Measurements from ENCODE around the gene KRTAP4-5.
"Not testable (repeated sequence)": the region's sequence is repeated elsewhere in the genome, so short reads cannot be mapped to it uniquely, and the experiment has no call there.

KRTAP4-5 gene

GRCh38 chr17:41116297-41116696, 33.3 kb downstream of the KRTAP4-5 start:
- Histone ChIP-seq H3K36me3 (ENCODE audit: insufficient read depth, low read length) (no peaks in the 10 kb centered on the region), H3K9me3 (ENCODE audit: low read length) (no peaks in the 10 kb centered on the region), H3K27me3 (ENCODE audit: insufficient read depth, low read length) (peaks cover 2% of the 10 kb centered on the region), H3K4me1 (ENCODE audit: insufficient read depth, low read length) (peaks cover 7% of the 10 kb centered on the region), H3K4me3 (ENCODE audit: low read length) (no peak overlapping the region), H2AFZ (ENCODE audit: low read depth, low read length) (no peak overlapping the region)

GRCh38 chr17:41111151-41111885, 38.3 kb downstream of the KRTAP4-5 start:
- no peaks in the 10 kb centered on the region for H3K36me3 ChIP-seq (ENCODE audit: insufficient read depth, low read length)
- no peak overlapping the region for H3K4me3 ChIP-seq (ENCODE audit: low read length)

GRCh38 chr17:41108728-41109386, 40.8 kb downstream of the KRTAP4-5 start:
- not testable (repeated sequence) for H3K4me1 ChIP-seq (ENCODE audit: insufficient read depth, low read length); H3K4me3 ChIP-seq (ENCODE audit: low read length); H3K27me3 ChIP-seq (ENCODE audit: insufficient read depth, low read length); H3K9me3 ChIP-seq (ENCODE audit: low read length); H3K36me3 ChIP-seq (ENCODE audit: insufficient read depth, low read length); H2AFZ ChIP-seq (ENCODE audit: low read depth, low read length)

More at GRCh38 chr17:41111151-41111885, 38.3 kb downstream of the KRTAP4-5 start:
- Histone ChIP-seq H2AFZ (ENCODE audit: low read depth, low read length) (no peak overlapping the region), H3K9me3 (ENCODE audit: low read length) (no peaks in the 10 kb centered on the region), H3K27me3 (ENCODE audit: insufficient read depth, low read length) (peaks cover under 1% of the 10 kb centered on the region), H3K4me1 (ENCODE audit: insufficient read depth, low read length) (peaks cover 7% of the 10 kb centered on the region)

- H3K27me3 ChIP-seq (ENCODE audit: insufficient read depth, low read length): no peaks in the 10 kb centered on the region
- H3K9me3 ChIP-seq (ENCODE audit: low read length): no peaks in the 10 kb centered on the region
- H3K36me3 ChIP-seq (ENCODE audit: insufficient read depth, low read length): no peaks in the 10 kb centered on the region
- H3K4me1 ChIP-seq (ENCODE audit: insufficient read depth, low read length): no peaks in the 10 kb centered on the region
- H2AFZ ChIP-seq (ENCODE audit: low read depth, low read length): no peak overlapping the region
- H3K4me3 ChIP-seq (ENCODE audit: low read length): no peak overlapping the region
Measured at GRCh38 chr17:41107941-41108450, 41.6 kb downstream of the KRTAP4-5 start.

GRCh38 chr17:41105347-41105746, 44.3 kb downstream of the KRTAP4-5 start, which contains the start of gene KRTAP4-9:
Gene KRTAP4-9 (plus strand): TSS chr17:41105389. CDS start chr17:41105389, 0 bp downstream.
- H3K9me3 ChIP-seq (ENCODE audit: low read length); H3K36me3 ChIP-seq (ENCODE audit: insufficient read depth, low read length); H3K27me3 ChIP-seq (ENCODE audit: insufficient read depth, low read length); H3K4me3 ChIP-seq (ENCODE audit: low read length); H2AFZ ChIP-seq (ENCODE audit: low read depth, low read length); H3K4me1 ChIP-seq (ENCODE audit: insufficient read depth, low read length): not testable (repeated sequence)

- H3K9me3 ChIP-seq (ENCODE audit: low read length); H3K4me1 ChIP-seq (ENCODE audit: insufficient read depth, low read length); H3K4me3 ChIP-seq (ENCODE audit: low read length); H2AFZ ChIP-seq (ENCODE audit: low read depth, low read length); H3K36me3 ChIP-seq (ENCODE audit: insufficient read depth, low read length); H3K27me3 ChIP-seq (ENCODE audit: insufficient read depth, low read length): not testable (repeated sequence)
Measured at GRCh38 chr17:41104386-41105038, 45.1 kb downstream of the KRTAP4-5 start.

- no peaks in the 10 kb centered on the region for H3K27me3 ChIP-seq (ENCODE audit: insufficient read depth, low read length)
- no peak overlapping the region for H3K4me3 ChIP-seq (ENCODE audit: low read length)
- no peaks in the 10 kb centered on the region for H3K9me3 ChIP-seq (ENCODE audit: low read length)
- H3K36me3 ChIP-seq (ENCODE audit: insufficient read depth, low read length): no peaks in the 10 kb centered on the region
- no peak overlapping the region for H2AFZ ChIP-seq (ENCODE audit: low read depth, low read length)
- H3K4me1 ChIP-seq (ENCODE audit: insufficient read depth, low read length): no peaks in the 10 kb centered on the region
Measured at GRCh38 chr17:41103896-41104295, 45.7 kb downstream of the KRTAP4-5 start.

GRCh38 chr17:41101586-41102259, 47.9 kb downstream of the KRTAP4-5 start, which contains the start of gene KRTAP4-16:
Gene KRTAP4-16 (minus strand): TSS chr17:41102209. CDS start chr17:41102209, 0 bp downstream.
- H3K4me1 ChIP-seq (ENCODE audit: insufficient read depth, low read length): no peaks in the 10 kb centered on the region
- peaks cover 3% of the 10 kb centered on the region for H3K27me3 ChIP-seq (ENCODE audit: insufficient read depth, low read length)
- H3K4me3 ChIP-seq (ENCODE audit: low read length): no peak within 1 kb of the TSS
- H2AFZ ChIP-seq (ENCODE audit: low read depth, low read length): no peak within 1 kb of the TSS
- H3K9me3 ChIP-seq (ENCODE audit: low read length): no peaks in the 10 kb centered on the region
- H3K36me3 ChIP-seq (ENCODE audit: insufficient read depth, low read length): no peaks in the 10 kb centered on the region

- H3K9me3 ChIP-seq (ENCODE audit: low read length); H3K4me3 ChIP-seq (ENCODE audit: low read length); H3K36me3 ChIP-seq (ENCODE audit: insufficient read depth, low read length); H2AFZ ChIP-seq (ENCODE audit: low read depth, low read length); H3K27me3 ChIP-seq (ENCODE audit: insufficient read depth, low read length); H3K4me1 ChIP-seq (ENCODE audit: insufficient read depth, low read length): not testable (repeated sequence)
Measured at GRCh38 chr17:41099682-41100480, 49.7 kb downstream of the KRTAP4-5 start.

Data from neuron (in vitro differentiated cells).